NT2/D1 (cell line): ENCODE results near the gene CERKL.

ENCODE experiments used
- SUZ12 ChIP-seq: IDR thresholded peaks from 2 replicates; pipeline ENCODE4 v1.6.1; 2011; ENCODE audit not compliant: insufficient read length, insufficient read depth; ENCODE audit errors: extremely low read depth
- YY1 ChIP-seq: IDR thresholded peaks from 2 replicates; pipeline ENCODE4 v1.6.1; 2011; ENCODE audit not compliant: insufficient read length, insufficient read depth
- ZNF274 ChIP-seq: IDR thresholded peaks from 2 replicates; pipeline ENCODE4 v1.6.1; 2011; ENCODE audit warnings: mild to moderate bottlenecking, low read depth, low read length

DNA sequence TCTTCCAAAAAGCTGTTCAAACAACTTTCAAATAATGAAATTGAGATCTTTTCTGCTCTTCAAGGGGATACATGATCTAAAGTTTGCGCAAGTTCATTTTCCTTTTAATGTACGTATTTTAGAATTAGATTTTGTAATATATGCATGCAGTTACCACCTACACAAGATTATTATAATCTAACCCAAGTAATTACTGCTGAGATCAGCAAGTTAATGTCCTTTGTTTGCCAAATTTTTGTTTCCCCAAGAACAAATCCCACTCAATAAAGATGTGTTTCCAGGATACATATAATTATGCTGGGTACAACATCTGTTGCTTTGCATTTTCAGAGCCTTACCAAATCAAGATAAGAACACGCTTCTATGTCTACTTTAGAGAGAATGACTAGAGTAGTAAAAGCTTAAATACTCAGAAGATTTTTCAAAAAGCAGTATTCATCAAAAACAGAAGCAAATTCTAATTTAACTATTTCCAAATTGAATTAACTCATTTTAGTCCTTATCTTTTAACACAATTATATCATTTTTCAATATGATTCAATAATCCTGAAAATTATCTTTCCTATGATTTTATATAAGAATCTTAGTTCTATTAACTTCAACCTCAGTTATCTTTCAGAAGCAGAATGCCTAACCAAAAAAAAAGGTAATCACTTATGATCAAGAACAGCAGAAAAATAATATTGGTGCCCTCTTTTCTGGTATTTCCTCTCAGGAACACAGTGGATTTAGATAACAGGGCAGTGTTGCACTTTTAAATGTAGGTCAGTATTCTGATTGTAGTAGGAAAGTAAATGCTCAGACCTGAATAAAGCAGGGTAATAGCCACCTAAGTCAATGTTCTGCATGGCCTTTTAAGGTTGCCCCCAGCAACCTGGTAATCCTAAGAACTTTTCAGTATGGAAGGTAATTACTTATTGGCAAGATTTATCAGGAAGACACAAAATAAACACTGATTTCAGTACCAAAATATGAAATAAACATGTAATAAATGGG is 28.0 kb downstream of the CERKL start:
- no peak for TF ChIP-seq SUZ12
- no peak for TF ChIP-seq ZNF274
- TF ChIP-seq YY1, result no peak
